AG04449 (cell line): Measurements from ENCODE around the gene AXL.
A peak's percentile ranks its signal among the peaks of the same experiment; 100 is the strongest.

Source experiments
- CTCF ChIA-PET: fragments of 350-600 bp; formaldehyde crosslinking; extraction: SDS; loops from one replicate; lab custom pipeline; 2021; ENCODE audit warnings: antibody characterized with exemption; lab: Yijun Ruan, JAX
- POLR2A ChIA-PET: fragments of 400-600, 350-600 bp; formaldehyde crosslinking; extraction: SDS; loops from one replicate; lab custom pipeline; 2020; ENCODE audit warnings: antibody characterized with exemption, inconsistent platforms; lab: Yijun Ruan, JAX
- DNase-seq: peaks from one replicate; pipeline ENCODE4 v3.0.0-alpha.2; 2010; ENCODE audit warnings: low read depth, low spot score
- H3K4me3 ChIP-seq: 2 replicates; pipeline ENCODE4 v1.5.1; 2011; ENCODE audit warnings: low read depth, mild to moderate bottlenecking, control low read depth, low read length
- CTCF ChIP-seq: IDR thresholded peaks from one replicate; pipeline ENCODE4 v1.5.1; 2011; ENCODE audit warnings: mild to moderate bottlenecking, moderate library complexity, low read length, control low read depth, inconsistent platforms; ENCODE audit not compliant: insufficient read depth; ENCODE audit errors: missing control alignments

Gene AXL

GRCh38 chr19:41248895-41249294 is 29.9 kb downstream of the AXL start:
- CTCF ChIA-PET, result interaction anchor here (1.0 to 7.4 kb wide), 7 partner anchors 7 to 59 kb away, joined by 3 to 64 read pairs (median 6); no protein-coding TSS in a partner anchor
- DNase-seq, result no peak
- POLR2A ChIA-PET, result interaction anchor here (0.5 to 1.8 kb wide), 4 partner anchors 11 to 44 kb away, joined by 3 to 5 read pairs (median 3); no protein-coding TSS in a partner anchor
- no peak overlapping the region for H3K4me3 ChIP-seq
- TF ChIP-seq CTCF, result no peak

GRCh38 chr19:41249707-41250423 is 30.8 kb downstream of the AXL start:
- no peak overlapping the region for H3K4me3 ChIP-seq
- POLR2A ChIA-PET, result interaction anchor here (0.8 to 1.8 kb wide), 2 partner anchors 10 to 26 kb away, joined by 3 to 5 read pairs; no protein-coding TSS in a partner anchor
- TF ChIP-seq CTCF, result no peak
- DNase-seq, result no peak
- CTCF ChIA-PET, result interaction anchor here (1.0 to 7.4 kb wide), 4 partner anchors 9 to 46 kb away, joined by 3 to 64 read pairs (median 12); no protein-coding TSS in a partner anchor

- DNase-seq, result no peak
- CTCF ChIA-PET, result interaction anchor here (3.2 to 7.4 kb wide), 2 partner anchors 8 to 49 kb away, joined by 9 to 64 read pairs; no protein-coding TSS in a partner anchor
- no peak for TF ChIP-seq CTCF
- POLR2A ChIA-PET, result no interaction called here
- no peak overlapping the region for H3K4me3 ChIP-seq
Measured at GRCh38 chr19:41253660-41254059, 34.6 kb downstream of the AXL start.

- no peak overlapping the region for H3K4me3 ChIP-seq
- POLR2A ChIA-PET, result interaction anchor here (0.8 kb wide), 1 partner anchor 51 kb away, joined by 3 read pairs; no protein-coding TSS in a partner anchor
- DNase-seq, result no peak
- TF ChIP-seq CTCF, result no peak
- CTCF ChIA-PET, result interaction anchor here (3.2 kb wide), 1 partner anchor 51 kb away, joined by 9 read pairs; no protein-coding TSS in a partner anchor
Measured at GRCh38 chr19:41255171-41255570, 36.1 kb downstream of the AXL start.

GRCh38 chr19:41261474-41262190 is 42.6 kb downstream of the AXL start:
- peak overlapping the region; percentile 78 for H3K4me3 ChIP-seq
- no peak for TF ChIP-seq CTCF
- POLR2A ChIA-PET, result interaction anchor here (1.7 to 3.7 kb wide), 4 partner anchors 35 to 57 kb away, joined by 3 to 28 read pairs (median 14); partner anchors contain the start of gene AXL

More at GRCh38 chr19:41261474-41262190, 42.6 kb downstream of the AXL start:
- CTCF ChIA-PET, result interaction anchor here (0.6 to 14.0 kb wide), 8 partner anchors 11 to 56 kb away, joined by 3 to 205 read pairs (median 7); partner anchors contain the start of gene AXL
- no peak for DNase-seq
